Type B pancreatic cell (in vitro differentiated cells): ENCODE measurements around the gene SFSWAP. TPM values are rescaled to one million over a fixed set of nuclear protein-coding genes. Genes with fewer than 3 reads are reported as not detected.

Source experiments
- DNase-seq: peaks from one replicate; pipeline ENCODE4 v3.0.0; 2021; ENCODE audit warnings: mixed read lengths; ENCODE audit not compliant: unreplicated experiment; ENCODE audit errors: extremely low spot score
- H3K27ac Mint-ChIP-seq: 2 replicates; pipeline ENCODE4 v1.8.0; 2021; ENCODE audit warnings: mild to moderate bottlenecking, mixed read lengths
- H3K27me3 Mint-ChIP-seq: 2 replicates; pipeline ENCODE4 v1.8.0; 2021; ENCODE audit warnings: mixed read lengths
- H3K36me3 Mint-ChIP-seq: 2 replicates; pipeline ENCODE4 v1.8.0; 2021; ENCODE audit warnings: mixed read lengths
- H3K4me1 Mint-ChIP-seq: one replicate; pipeline ENCODE4 v1.8.0; 2021; ENCODE audit warnings: mixed read lengths; ENCODE audit not compliant: unreplicated experiment
- H3K4me3 Mint-ChIP-seq: 2 replicates; pipeline ENCODE4 v1.8.0; 2021; ENCODE audit warnings: mild to moderate bottlenecking, mixed read lengths
- H3K9me3 Mint-ChIP-seq: 2 replicates; pipeline ENCODE4 v1.8.0; 2021; ENCODE audit warnings: mixed read lengths
- CTCF ChIP-seq: fragments of 200-600 bp; sonication (generic); conservative IDR thresholded peaks from 2 replicates; pipeline ENCODE4 v1.5.0; 2021; ENCODE audit warnings: antibody characterized with exemption, mild to moderate bottlenecking
- total RNA-seq: library from RNA; stranded (reverse); gene quantifications from 2 replicates; pipeline ENCODE4 v1.2.1, GENCODE V29; 2021; ENCODE audit warnings: low replicate concordance

The SFSWAP gene
- total RNA-seq, 1 donor from 2014 or later = 59.3 TPM

- Mint-ChIP-seq H3K36me3 (peaks cover 16% of the 10 kb centered on the region), H3K4me1 (no peaks in the 10 kb centered on the region), H3K9me3 (no peaks in the 10 kb centered on the region), H3K27ac (no peak overlapping the region), H3K27me3 (no peaks in the 10 kb centered on the region), H3K4me3 (no peak overlapping the region)
- TF ChIP-seq CTCF = no peak
- no peak for DNase-seq
Measured at GRCh38 chr12:131735153-131735456, 24.2 kb downstream of the SFSWAP start.

- no peak overlapping the region for H3K4me3 Mint-ChIP-seq
- peaks cover 22% of the 10 kb centered on the region for H3K36me3 Mint-ChIP-seq
- DNase-seq = no peak
- no peak overlapping the region for H3K27ac Mint-ChIP-seq
- H3K27me3 Mint-ChIP-seq = no peaks in the 10 kb centered on the region
- no peaks in the 10 kb centered on the region for H3K4me1 Mint-ChIP-seq
- no peaks in the 10 kb centered on the region for H3K9me3 Mint-ChIP-seq
- TF ChIP-seq CTCF = no peak
Measured at GRCh38 chr12:131735476-131736445, 24.9 kb downstream of the SFSWAP start.

GRCh38 chr12:131736446-131737149, 25.7 kb downstream of the SFSWAP start:
- no peaks in the 10 kb centered on the region for H3K4me1 Mint-ChIP-seq
- peaks cover under 1% of the 10 kb centered on the region for H3K9me3 Mint-ChIP-seq
- peak overlapping the region; percentile 90 for H3K27ac Mint-ChIP-seq
- peaks cover 24% of the 10 kb centered on the region for H3K36me3 Mint-ChIP-seq
- TF ChIP-seq CTCF = no peak
- no peak for DNase-seq
- H3K27me3 Mint-ChIP-seq = no peaks in the 10 kb centered on the region
- H3K4me3 Mint-ChIP-seq = no peak overlapping the region

GRCh38 chr12:131737150-131737827, 26.4 kb downstream of the SFSWAP start:
- Mint-ChIP-seq H3K27me3 (no peaks in the 10 kb centered on the region), H3K4me1 (no peaks in the 10 kb centered on the region), H3K4me3 (no peak overlapping the region), H3K36me3 (peaks cover 30% of the 10 kb centered on the region), H3K27ac (peak overlapping the region; percentile 90), H3K9me3 (peaks cover 5% of the 10 kb centered on the region)
- no peak for TF ChIP-seq CTCF
- DNase-seq = no peak

GRCh38 chr12:131738196-131738595, 27.3 kb downstream of the SFSWAP start:
- Mint-ChIP-seq H3K4me3 (no peak overlapping the region), H3K36me3 (peaks cover 35% of the 10 kb centered on the region)
- TF ChIP-seq CTCF = no peak

More at GRCh38 chr12:131738196-131738595, 27.3 kb downstream of the SFSWAP start:
- Mint-ChIP-seq H3K9me3 (peaks cover 13% of the 10 kb centered on the region), H3K4me1 (no peaks in the 10 kb centered on the region), H3K27me3 (no peaks in the 10 kb centered on the region), H3K27ac (no peak overlapping the region)
- no peak for DNase-seq
